ENCODE measurements around the gene ZNF516. TPM values are rescaled to one million over a fixed set of nuclear protein-coding genes. Genes with fewer than 3 reads are reported as not detected.

ZNF516 gene
- total and polyA plus RNA-seq, 2 of the 13 experiments (the other 11 are each of a cell fraction or from before 2014, with no cell fraction given): 16.6 to 18.7 TPM

DNA sequence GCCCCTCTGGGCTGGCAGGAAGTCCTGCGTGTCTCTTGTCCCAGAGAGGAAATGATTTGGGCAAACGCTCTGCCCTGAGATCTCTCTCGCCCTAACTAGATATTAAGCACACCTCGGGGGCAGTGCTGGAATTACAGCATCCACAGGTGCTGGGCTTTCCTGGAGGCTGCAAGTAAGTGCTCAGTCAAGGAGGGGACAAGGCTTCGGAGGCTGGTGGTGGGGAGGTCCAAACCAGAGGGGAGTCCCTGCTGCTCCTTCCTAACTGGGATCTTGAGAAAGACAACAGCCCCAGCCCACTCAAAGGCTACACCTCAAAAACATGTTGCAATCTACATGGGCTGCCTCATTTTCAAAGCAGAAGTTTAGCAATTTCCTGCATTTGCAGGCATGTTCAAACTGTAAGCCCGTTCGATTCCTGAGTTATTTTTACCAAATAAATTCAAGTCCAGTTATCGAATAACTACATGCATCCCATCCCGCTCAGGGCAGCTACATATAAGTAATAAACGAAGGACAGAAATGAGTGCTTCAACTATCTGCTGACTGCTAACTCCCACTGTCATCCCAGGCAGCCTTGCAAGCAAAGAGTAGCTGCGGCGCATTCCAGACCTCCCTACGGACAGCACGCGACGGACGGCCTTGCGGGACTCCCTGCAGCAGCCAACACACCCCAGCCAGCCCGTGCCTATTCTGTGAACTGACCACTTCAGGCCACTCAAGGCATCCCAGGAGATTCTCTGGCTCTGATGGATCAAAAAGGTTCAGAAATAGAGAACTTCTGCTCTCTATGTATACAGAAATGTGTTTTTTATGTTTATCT lies 27.5 kb downstream of the ZNF516 start:
- WGBS (ENCODE audit: low lambda C conversion rate): 95% methylated on average over 18 of the region's 19 CpGs
- no peak overlapping the region for H3K27ac ChIP-seq (ENCODE audit: extremely low read length, insufficient read depth, low read length)
- H3K4me1 ChIP-seq (ENCODE audit: insufficient read depth, low read length): no peaks in the 10 kb centered on the region
- intact Hi-C loops (cut with micrococcal nuclease; ENCODE audit: unreplicated experiment) (no loop called here), in situ Hi-C loops (cut with HindIII; ENCODE audit: extremely low pct_ligation_motif_present, low pct_unique_long_range_greater_than_20kb) (no loop called here)
- no peak overlapping the region for H3K4me3 ChIP-seq (replicated peaks in 1 of 3; ENCODE audit: insufficient read depth in 1 of 3, low read depth in 2 of 3, low read length in 3 of 3)
- H3K27me3 ChIP-seq (ENCODE audit: control insufficient read depth in 1 of 2, insufficient read depth in 2 of 2, low read length in 2 of 2): no peaks in the 10 kb centered on the region
- CTCF ChIA-PET (ENCODE audit: low intra/inter-chr PET ratio, low total read pairs): no interaction called here
- TF ChIP-seq, protein P1, sequence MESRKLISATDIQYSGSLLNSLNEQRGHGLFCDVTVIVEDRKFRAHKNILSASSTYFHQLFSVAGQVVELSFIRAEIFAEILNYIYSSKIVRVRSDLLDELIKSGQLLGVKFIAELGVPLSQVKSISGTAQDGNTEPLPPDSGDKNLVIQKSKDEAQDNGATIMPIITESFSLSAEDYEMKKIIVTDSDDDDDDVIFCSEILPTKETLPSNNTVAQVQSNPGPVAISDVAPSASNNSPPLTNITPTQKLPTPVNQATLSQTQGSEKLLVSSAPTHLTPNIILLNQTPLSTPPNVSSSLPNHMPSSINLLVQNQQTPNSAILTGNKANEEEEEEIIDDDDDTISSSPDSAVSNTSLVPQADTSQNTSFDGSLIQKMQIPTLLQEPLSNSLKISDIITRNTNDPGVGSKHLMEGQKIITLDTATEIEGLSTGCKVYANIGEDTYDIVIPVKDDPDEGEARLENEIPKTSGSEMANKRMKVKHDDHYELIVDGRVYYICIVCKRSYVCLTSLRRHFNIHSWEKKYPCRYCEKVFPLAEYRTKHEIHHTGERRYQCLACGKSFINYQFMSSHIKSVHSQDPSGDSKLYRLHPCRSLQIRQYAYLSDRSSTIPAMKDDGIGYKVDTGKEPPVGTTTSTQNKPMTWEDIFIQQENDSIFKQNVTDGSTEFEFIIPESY (CRISPR knock-in tag; IDR thresholded peaks at IDR 0.05): peak; percentile 48; the same call in 1 of the 2 replicates
- TF ChIP-seq, protein P2, sequence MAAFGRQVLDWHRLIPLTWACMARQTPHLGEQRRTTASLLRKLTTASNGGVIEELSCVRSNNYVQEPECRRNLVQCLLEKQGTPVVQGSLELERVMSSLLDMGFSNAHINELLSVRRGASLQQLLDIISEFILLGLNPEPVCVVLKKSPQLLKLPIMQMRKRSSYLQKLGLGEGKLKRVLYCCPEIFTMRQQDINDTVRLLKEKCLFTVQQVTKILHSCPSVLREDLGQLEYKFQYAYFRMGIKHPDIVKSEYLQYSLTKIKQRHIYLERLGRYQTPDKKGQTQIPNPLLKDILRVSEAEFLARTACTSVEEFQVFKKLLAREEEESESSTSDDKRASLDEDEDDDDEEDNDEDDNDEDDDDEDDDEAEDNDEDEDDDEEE (CRISPR knock-in tag; IDR thresholded peaks at IDR 0.05): no peak
- POLR2A ChIA-PET: no interaction called here
- DNase-seq (ENCODE audit: low spot score) (no peak), FAIRE-seq (no peak), ATAC-seq (no peak)
- no peak overlapping the region for H3K4me2 ChIP-seq (ENCODE audit: low read depth, low read length)
- no peak overlapping the region for H2AFZ ChIP-seq (ENCODE audit: low read length)
- peaks cover 92% of the 10 kb centered on the region for H3K79me2 ChIP-seq (ENCODE audit: insufficient read depth, low read length)
- H3K36me3 ChIP-seq (replicated peaks in 1 of 2; ENCODE audit: control insufficient read depth in 1 of 2, insufficient read depth in 2 of 2, low read length in 2 of 2): peaks cover 5 to 25% of the 10 kb centered on the region in 2 experiments; a peak in 4 of 5 replicates
- no TSS peak for BruUV-seq (replicated peaks)
- peaks cover 81% of the 10 kb centered on the region for H4K20me1 ChIP-seq (ENCODE audit: insufficient read depth, low read length)
- H3K9me3 ChIP-seq (ENCODE audit: low read length): no peaks in the 10 kb centered on the region
- H3K9ac ChIP-seq (ENCODE audit: insufficient read depth, low read depth, low read length): no peak overlapping the region

DNA sequence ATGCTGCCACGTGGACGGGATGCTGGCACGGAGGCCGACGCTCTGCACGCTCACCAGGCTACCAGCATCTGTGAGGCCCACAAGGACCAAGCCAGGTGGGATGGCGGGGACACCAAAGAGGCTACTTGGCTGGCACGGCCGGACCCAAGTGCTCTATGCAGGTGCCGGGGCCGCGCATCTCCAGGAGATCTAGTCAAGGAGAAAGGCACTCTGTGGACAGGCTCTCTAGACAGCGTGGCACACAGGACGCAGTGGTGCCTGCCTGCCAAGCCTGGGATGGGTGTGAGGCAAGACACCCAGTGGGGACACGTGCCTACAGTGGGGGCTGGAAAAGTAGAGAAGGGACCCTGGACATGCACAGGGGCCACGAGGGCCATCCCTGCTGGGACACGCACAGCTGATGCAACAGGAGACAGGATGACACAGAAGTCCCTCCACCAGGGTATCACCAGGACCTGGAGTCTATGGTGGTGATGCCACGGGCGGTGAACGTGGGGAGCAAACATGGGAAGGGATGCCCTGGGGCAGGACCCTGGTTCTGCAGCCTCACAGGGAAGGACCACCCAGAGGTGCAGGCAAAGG lies 28.5 kb downstream of the ZNF516 start:
- H3K9me3 ChIP-seq (ENCODE audit: low read length): no peaks in the 10 kb centered on the region
- in situ Hi-C loops (cut with HindIII; ENCODE audit: extremely low pct_ligation_motif_present, low pct_unique_long_range_greater_than_20kb): no loop called here
- 95% methylated on average over 19 of the region's 20 CpGs for WGBS (ENCODE audit: low lambda C conversion rate)
- CTCF ChIA-PET (ENCODE audit: low intra/inter-chr PET ratio, low total read pairs): no interaction called here
- H4K20me1 ChIP-seq (ENCODE audit: insufficient read depth, low read length): peaks cover 80% of the 10 kb centered on the region
- ATAC-seq: peak; percentile 30
- H3K4me3 ChIP-seq (replicated peaks in 1 of 3; ENCODE audit: insufficient read depth in 1 of 3, low read depth in 2 of 3, low read length in 3 of 3): no peak overlapping the region
- no peak overlapping the region for H3K4me2 ChIP-seq (ENCODE audit: low read depth, low read length)
- no peaks in the 10 kb centered on the region for H3K4me1 ChIP-seq (ENCODE audit: insufficient read depth, low read length)
- H3K27me3 ChIP-seq (ENCODE audit: control insufficient read depth in 1 of 2, insufficient read depth in 2 of 2, low read length in 2 of 2): no peaks in the 10 kb centered on the region
- H3K79me2 ChIP-seq (ENCODE audit: insufficient read depth, low read length): peaks cover 92% of the 10 kb centered on the region
- BruUV-seq (replicated peaks): no TSS peak
- H3K9ac ChIP-seq (ENCODE audit: insufficient read depth, low read depth, low read length): no peak overlapping the region
- intact Hi-C loops (cut with micrococcal nuclease; ENCODE audit: unreplicated experiment): no loop called here
- no peak overlapping the region for H2AFZ ChIP-seq (ENCODE audit: low read length)
- TF ChIP-seq IRF2 (CRISPR knock-in tag; IDR thresholded peaks at IDR 0.05) (no peak), AGO2 (optimal IDR thresholded peaks at IDR 0.05; ENCODE audit: low read depth, low read length) (peak; percentile 77)
- TF ChIP-seq, protein P3, sequence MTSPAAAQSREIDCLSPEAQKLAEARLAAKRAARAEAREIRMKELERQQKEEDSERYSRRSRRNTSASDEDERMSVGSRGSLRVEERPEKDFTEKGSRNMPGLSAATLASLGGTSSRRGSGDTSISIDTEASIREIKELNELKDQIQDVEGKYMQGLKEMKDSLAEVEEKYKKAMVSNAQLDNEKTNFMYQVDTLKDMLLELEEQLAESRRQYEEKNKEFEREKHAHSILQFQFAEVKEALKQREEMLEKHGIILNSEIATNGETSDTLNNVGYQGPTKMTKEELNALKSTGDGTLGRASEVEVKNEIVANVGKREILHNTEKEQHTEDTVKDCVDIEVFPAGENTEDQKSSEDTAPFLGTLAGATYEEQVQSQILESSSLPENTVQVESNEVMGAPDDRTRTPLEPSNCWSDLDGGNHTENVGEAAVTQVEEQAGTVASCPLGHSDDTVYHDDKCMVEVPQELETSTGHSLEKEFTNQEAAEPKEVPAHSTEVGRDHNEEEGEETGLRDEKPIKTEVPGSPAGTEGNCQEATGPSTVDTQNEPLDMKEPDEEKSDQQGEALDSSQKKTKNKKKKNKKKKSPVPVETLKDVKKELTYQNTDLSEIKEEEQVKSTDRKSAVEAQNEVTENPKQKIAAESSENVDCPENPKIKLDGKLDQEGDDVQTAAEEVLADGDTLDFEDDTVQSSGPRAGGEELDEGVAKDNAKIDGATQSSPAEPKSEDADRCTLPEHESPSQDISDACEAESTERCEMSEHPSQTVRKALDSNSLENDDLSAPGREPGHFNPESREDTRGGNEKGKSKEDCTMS (CRISPR knock-in tag; conservative IDR thresholded peaks at IDR 0.05): no peak
- TF ChIP-seq, protein P4, sequence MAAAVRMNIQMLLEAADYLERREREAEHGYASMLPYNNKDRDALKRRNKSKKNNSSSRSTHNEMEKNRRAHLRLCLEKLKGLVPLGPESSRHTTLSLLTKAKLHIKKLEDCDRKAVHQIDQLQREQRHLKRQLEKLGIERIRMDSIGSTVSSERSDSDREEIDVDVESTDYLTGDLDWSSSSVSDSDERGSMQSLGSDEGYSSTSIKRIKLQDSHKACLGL (CRISPR knock-in tag; IDR thresholded peaks at IDR 0.05): 0 out of 2 replicates have a peak, but pooled peaks have one; percentile 23
- FAIRE-seq: no peak
- POLR2A ChIA-PET: no interaction called here
- DNase-seq (ENCODE audit: low spot score): no peak
- no peak overlapping the region for H3K27ac ChIP-seq (ENCODE audit: extremely low read length, insufficient read depth, low read length)
- H3K36me3 ChIP-seq (replicated peaks in 1 of 2; ENCODE audit: control insufficient read depth in 1 of 2, insufficient read depth in 2 of 2, low read length in 2 of 2): peaks cover 2 to 29% of the 10 kb centered on the region in 2 experiments; a peak in 4 of 5 replicates
